Sigmoid colon (tissue), 4 donors: ENCODE measurements around the gene BLM.

ENCODE experiments used
- EP300 ChIP-seq, 4 donors: sonication (generic); formaldehyde crosslinking; IDR thresholded peaks; one replicate each; pipeline ENCODE4 v1.6.1; 2017; ENCODE audit warnings: antibody characterized with exemption in 4 of 4
- POLR2A ChIP-seq, 2 donors: fragments of 450-650 bp; IDR thresholded peaks; one replicate each; pipeline ENCODE4 v1.6.1; 2016; ENCODE audit warnings: antibody characterized with exemption in 2 of 2, mild to moderate bottlenecking in 2 of 2, moderate library complexity in 2 of 2
- TF ChIP-seq, protein P1 (sequence below), 4 experiments: fragments of 450-650 bp in 3 of 4; fragments of 200-600 bp in 1 of 4; IDR thresholded peaks; one replicate each; pipeline ENCODE4 v1.5.1; 2016 to 2019; ENCODE audit warnings: antibody characterized with exemption in 4 of 4, mild to moderate bottlenecking in 3 of 4, moderate library complexity in 2 of 4

DNA sequence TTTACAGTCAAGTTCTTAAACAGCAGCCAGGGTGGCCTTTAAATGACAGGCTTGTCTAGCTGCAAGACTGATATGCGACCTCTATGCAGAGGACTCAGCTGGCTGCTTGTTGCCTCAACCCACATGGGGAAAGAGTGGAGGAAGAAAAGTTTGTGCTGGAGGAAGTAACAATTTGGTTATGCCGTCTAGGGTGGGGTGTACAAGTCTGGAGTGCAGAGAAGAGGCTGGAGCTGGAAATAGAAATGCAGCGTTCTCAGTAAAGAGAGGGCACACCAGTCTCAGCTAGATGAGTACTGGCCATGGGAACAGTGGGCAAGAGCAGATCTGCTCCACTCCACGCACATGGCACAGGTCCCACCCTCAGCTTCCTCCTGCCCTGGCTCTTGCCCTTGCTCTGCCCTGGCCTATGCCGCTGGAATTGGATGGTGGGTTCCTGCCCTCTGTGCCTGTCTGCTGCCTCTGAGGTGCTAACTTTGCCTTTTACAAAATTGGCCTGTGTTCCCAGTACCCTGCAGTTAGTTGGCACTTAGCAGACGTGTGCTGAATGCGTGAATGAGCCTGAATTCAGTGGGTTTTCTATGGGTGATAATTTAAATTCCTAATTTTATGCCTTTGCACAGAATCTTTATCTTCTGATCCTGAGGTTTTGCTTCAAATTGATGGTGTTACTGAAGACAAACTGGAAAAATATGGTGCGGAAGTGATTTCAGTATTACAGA is 91.5 kb downstream of the BLM start:
- TF ChIP-seq, protein P1, sequence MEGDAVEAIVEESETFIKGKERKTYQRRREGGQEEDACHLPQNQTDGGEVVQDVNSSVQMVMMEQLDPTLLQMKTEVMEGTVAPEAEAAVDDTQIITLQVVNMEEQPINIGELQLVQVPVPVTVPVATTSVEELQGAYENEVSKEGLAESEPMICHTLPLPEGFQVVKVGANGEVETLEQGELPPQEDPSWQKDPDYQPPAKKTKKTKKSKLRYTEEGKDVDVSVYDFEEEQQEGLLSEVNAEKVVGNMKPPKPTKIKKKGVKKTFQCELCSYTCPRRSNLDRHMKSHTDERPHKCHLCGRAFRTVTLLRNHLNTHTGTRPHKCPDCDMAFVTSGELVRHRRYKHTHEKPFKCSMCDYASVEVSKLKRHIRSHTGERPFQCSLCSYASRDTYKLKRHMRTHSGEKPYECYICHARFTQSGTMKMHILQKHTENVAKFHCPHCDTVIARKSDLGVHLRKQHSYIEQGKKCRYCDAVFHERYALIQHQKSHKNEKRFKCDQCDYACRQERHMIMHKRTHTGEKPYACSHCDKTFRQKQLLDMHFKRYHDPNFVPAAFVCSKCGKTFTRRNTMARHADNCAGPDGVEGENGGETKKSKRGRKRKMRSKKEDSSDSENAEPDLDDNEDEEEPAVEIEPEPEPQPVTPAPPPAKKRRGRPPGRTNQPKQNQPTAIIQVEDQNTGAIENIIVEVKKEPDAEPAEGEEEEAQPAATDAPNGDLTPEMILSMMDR (IDR thresholded peaks at IDR 0.05): no peak
- TF ChIP-seq POLR2A (IDR thresholded peaks at IDR 0.05): no peak
- TF ChIP-seq EP300 (IDR thresholded peaks at IDR 0.05): no peak
